HCT116 (cell line): ENCODE measurements around the gene SH3TC2. TPM values are rescaled to one million over a fixed set of nuclear protein-coding genes. Genes with fewer than 3 reads are reported as not detected.

ENCODE experiments used
- ATAC-seq: fragments of 200-7000 bp; cut with Tn5 transposase; 2 replicates; pipeline ENCODE4 v1.9.1; 2020; ENCODE audit warnings: mild to moderate bottlenecking, moderate library complexity
- BruUV-seq: library from RNA; stranded (reverse); fragments of 400-500 nt; replicated peaks from 2 replicates; lab custom pipeline; 2021; lab: Mats Ljungman, UMichigan
- CTCF ChIA-PET: fragments of 300-600 bp; sonication (Branson Sonifier 250); formaldehyde crosslinking; loops from one replicate; lab custom pipeline; 2021; ENCODE audit warnings: antibody characterized with exemption; lab: Charles Lee
- POLR2A ChIA-PET: fragments of 300-600, 350-600 bp; sonication (Branson Sonifier 250); formaldehyde crosslinking; loops from one replicate; lab custom pipeline; 2021; ENCODE audit warnings: antibody characterized with exemption; lab: Charles Lee
- RAD21 ChIA-PET, 2 experiments: fragments of 300-600 bp; sonication (Branson Sonifier 250); formaldehyde crosslinking; loops; one replicate each; lab custom pipeline; 2023; ENCODE audit warnings: low total read pairs in 2 of 2; ENCODE audit not compliant: uncharacterized antibody in 2 of 2, unreplicated experiment in 2 of 2, low non-redundant PET in 1 of 2; lab: Charles Lee
- DNase-seq: peaks from one replicate; pipeline ENCODE4 v3.0.0-alpha.2; 2010; ENCODE audit warnings: low read depth, low spot score
- H2AFZ ChIP-seq: fragments of 200-600 bp; shearing (Covaris generic), sonication (generic); 2 replicates; pipeline ENCODE4 v1.6.1; 2017; ENCODE audit warnings: low read depth, mixed run types, mixed read lengths, antibody characterized with exemption, low read length; ENCODE audit not compliant: poor library complexity, severe bottlenecking
- H3K27ac ChIP-seq: 2 replicates; pipeline ENCODE4 v1.5.1; 2012; ENCODE audit warnings: low read depth, low read length
- H3K27me3 ChIP-seq: fragments of 200-600 bp; sonication (generic); 2 replicates; pipeline ENCODE4 v1.6.1; 2016; ENCODE audit warnings: mixed run types, low read length, mixed read lengths; ENCODE audit not compliant: insufficient read depth
- H3K36me3 ChIP-seq, 2 experiments: fragments of 200-500 bp in 1 of 2; fragments of 200-600 bp in 1 of 2; sonication (Bioruptor generic) in 1 of 2; sonication (generic) in 1 of 2; 2 replicates each; pipeline versions ENCODE4 v1.5.1 to v1.6.1; 2014 to 2016; ENCODE audit warnings: low read length in 2 of 2, inconsistent platforms in 1 of 2, mixed read lengths in 1 of 2, mixed run types in 1 of 2; ENCODE audit not compliant: insufficient read depth in 2 of 2, control insufficient read depth in 1 of 2
- H3K4me1 ChIP-seq, 2 experiments: fragments of 200-600 bp in 1 of 2; sonication (generic) in 1 of 2; 2 replicates each; pipeline versions ENCODE4 v1.5.1 to v1.6.1; 2012 to 2017; ENCODE audit warnings: low read length in 2 of 2, inconsistent platforms in 1 of 2, mild to moderate bottlenecking in 1 of 2, mixed read lengths in 1 of 2, mixed run types in 1 of 2, moderate library complexity in 1 of 2; ENCODE audit not compliant: insufficient read depth in 2 of 2, control insufficient read depth in 1 of 2
- H3K4me2 ChIP-seq: fragments of 200-600 bp; sonication (generic); 2 replicates; pipeline ENCODE4 v1.6.1; 2017; ENCODE audit warnings: mixed run types, low read length, mixed read lengths
- H3K4me3 ChIP-seq, 2 experiments: fragments of 200-600 bp in 1 of 2; sonication (generic) in 1 of 2; replicated peaks in 1 of 2; 2 replicates each; pipeline ENCODE4 v1.5.1; 2011 to 2016; ENCODE audit warnings: low read length in 2 of 2, control low read depth in 1 of 2, low read depth in 1 of 2, mild to moderate bottlenecking in 1 of 2, mixed read lengths in 1 of 2, mixed run types in 1 of 2
- H3K79me2 ChIP-seq: fragments of 200-600 bp; sonication (generic); 2 replicates; pipeline ENCODE4 v1.6.1; 2017; ENCODE audit warnings: mild to moderate bottlenecking, mixed run types, low read length, moderate library complexity, mixed read lengths; ENCODE audit not compliant: insufficient read depth
- H3K9ac ChIP-seq: fragments of 200-600 bp; sonication (generic); 2 replicates; pipeline ENCODE4 v1.6.1; 2016; ENCODE audit warnings: low read length, mixed read lengths
- H3K9me2 ChIP-seq: fragments of 200-600 bp; sonication (generic), shearing (Covaris generic); 2 replicates; pipeline ENCODE4 v1.6.1; 2017; ENCODE audit warnings: mixed run types, mild to moderate bottlenecking, moderate library complexity; ENCODE audit not compliant: insufficient read depth
- H3K9me3 ChIP-seq, 2 experiments: fragments of 200-500 bp in 1 of 2; fragments of 200-600 bp in 1 of 2; sonication (Bioruptor generic) in 1 of 2; sonication (generic) in 1 of 2; 2 replicates each; pipeline ENCODE4 v1.6.1; 2014 to 2017; ENCODE audit warnings: low read length in 2 of 2, mixed read lengths in 2 of 2, inconsistent platforms in 1 of 2, low read depth in 1 of 2, mild to moderate bottlenecking in 1 of 2, mixed run types in 1 of 2, moderate library complexity in 1 of 2; ENCODE audit not compliant: control insufficient read depth in 1 of 2, insufficient read depth in 1 of 2
- H4K20me1 ChIP-seq: fragments of 200-600 bp; sonication (generic), shearing (Covaris generic); 2 replicates; pipeline ENCODE4 v1.6.1; 2017; ENCODE audit warnings: mixed run types, mild to moderate bottlenecking, moderate library complexity; ENCODE audit not compliant: insufficient read depth
- CEBPB ChIP-seq: IDR thresholded peaks from 2 replicates; pipeline ENCODE4 v1.6.1; 2012; ENCODE audit warnings: low read depth
- ELF1 ChIP-seq: IDR thresholded peaks from 2 replicates; pipeline ENCODE4 v1.6.1; 2012; ENCODE audit warnings: low read depth, borderline replicate concordance
- EZH2 ChIP-seq: fragments of 200-600 bp; sonication (generic); IDR thresholded peaks from 2 replicates; pipeline ENCODE4 v1.6.1; 2017; ENCODE audit warnings: antibody characterized with exemption, mixed run types
- EZH2phosphoT487 ChIP-seq: fragments of 200-600 bp; IDR thresholded peaks from 2 replicates; pipeline ENCODE4 v1.6.1; 2018; ENCODE audit warnings: antibody characterized with exemption, borderline replicate concordance
- FOSL1 ChIP-seq: IDR thresholded peaks from 2 replicates; pipeline ENCODE4 v1.6.1; 2012; ENCODE audit warnings: low read depth
- JUND ChIP-seq: IDR thresholded peaks from 2 replicates; pipeline ENCODE4 v1.6.1; 2012
- POLR2A ChIP-seq: IDR thresholded peaks from 2 replicates; pipeline ENCODE4 v1.7.0; 2011; ENCODE audit warnings: borderline replicate concordance; ENCODE audit not compliant: insufficient read depth, insufficient read length; ENCODE audit errors: extremely low read depth
- RAD21 ChIP-seq: IDR thresholded peaks from 2 replicates; pipeline ENCODE4 v1.6.1; 2012; ENCODE audit warnings: low read depth, mild to moderate bottlenecking
- SIN3A ChIP-seq: IDR thresholded peaks from 2 replicates; pipeline ENCODE4 v1.6.1; 2012; ENCODE audit warnings: low read depth
- SP1 ChIP-seq: IDR thresholded peaks from 2 replicates; pipeline ENCODE4 v1.6.1; 2012; ENCODE audit warnings: low read depth
- SRF ChIP-seq: IDR thresholded peaks from 2 replicates; pipeline ENCODE4 v1.6.1; 2012; ENCODE audit warnings: low read depth
- ZNF274 ChIP-seq: fragments of 200-500 bp; sonication (Bioruptor generic); IDR thresholded peaks from 2 replicates; pipeline ENCODE4 v1.6.1; 2014; ENCODE audit warnings: mild to moderate bottlenecking, low read depth, low read length, inconsistent platforms
- intact Hi-C: fragments of 100-400 bp; cut with micrococcal nuclease; formaldehyde crosslinking; loops from 2 replicates; pipeline ENCODE4 v1.10.0; 2022
- total RNA-seq: library from RNA; stranded (reverse); gene quantifications from one replicate; pipeline ENCODE4 v1.2.1, GENCODE V29; 2021; ENCODE audit not compliant: unreplicated experiment
- TF ChIP-seq, protein P1 (sequence below): IDR thresholded peaks from 2 replicates; pipeline ENCODE4 v1.6.1; 2011; ENCODE audit warnings: mild to moderate bottlenecking, low read length, moderate library complexity; ENCODE audit not compliant: insufficient replicate concordance; ENCODE audit errors: extremely low read depth
- TF ChIP-seq, protein P2 (sequence below): IDR thresholded peaks from 2 replicates; pipeline ENCODE4 v1.6.1; 2012
- TF ChIP-seq, protein P3 (sequence below): IDR thresholded peaks from 2 replicates; pipeline ENCODE4 v1.6.1; 2012
- TF ChIP-seq, protein P4 (sequence below), 3 experiments: fragments of 200-600 bp in 1 of 3; sonication (generic) in 1 of 3; IDR thresholded peaks in 2 of 3; conservative IDR thresholded peaks in 1 of 3; 2 replicates each; pipeline ENCODE4 v1.5.1; 2012 to 2017; ENCODE audit warnings: low read depth in 2 of 3, low read length in 2 of 3, antibody characterized with exemption in 1 of 3, borderline replicate concordance in 1 of 3, control low read depth in 1 of 3, mild to moderate bottlenecking in 1 of 3, mixed read lengths in 1 of 3, mixed run types in 1 of 3, moderate library complexity in 1 of 3; ENCODE audit not compliant: insufficient read depth in 1 of 3

Gene SH3TC2
- total RNA-seq, 1 experiment from 2014 or later, result 12.8 TPM

DNA sequence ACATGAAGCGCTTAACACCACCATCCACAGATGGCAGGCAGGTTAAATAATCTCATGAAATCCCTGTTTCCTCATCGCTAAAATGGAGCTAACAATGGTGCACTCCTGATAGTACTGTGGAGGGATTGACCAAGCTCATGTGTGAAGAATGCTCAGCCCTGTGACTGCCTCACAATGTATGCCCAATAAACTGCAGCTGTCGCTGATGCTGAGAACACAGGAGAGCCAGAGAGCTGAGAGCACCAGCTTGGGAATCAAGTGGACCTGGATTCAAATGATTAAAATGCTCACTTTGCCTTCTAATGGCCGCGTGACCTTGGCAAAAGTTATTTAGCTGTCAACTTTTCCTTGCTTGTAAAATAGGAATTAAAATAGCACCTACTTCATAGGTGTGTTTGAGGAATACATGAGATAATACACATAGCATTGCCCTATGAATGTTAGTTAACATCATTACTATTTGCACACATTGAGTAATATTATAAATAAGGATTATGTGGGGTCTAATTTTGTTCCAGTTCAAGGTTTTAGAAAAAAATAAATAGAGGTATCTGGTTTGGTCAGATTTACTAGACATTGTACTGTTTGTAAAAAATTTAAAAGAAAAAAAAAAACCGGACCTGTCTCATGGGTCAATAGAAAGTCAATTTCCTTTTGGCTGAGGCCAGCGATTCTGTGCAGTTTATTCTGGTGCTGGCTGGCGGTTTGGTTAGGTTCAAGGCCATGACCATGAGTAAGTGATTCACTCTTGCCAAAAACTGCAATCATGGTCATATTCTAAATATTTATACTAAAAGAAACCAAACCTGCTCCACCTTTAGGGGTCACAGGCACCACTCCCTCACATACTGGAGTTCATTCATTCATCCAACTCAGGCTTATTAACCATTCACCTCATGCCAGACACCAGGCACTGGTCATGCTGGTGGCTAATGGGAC lies 101.3 kb downstream of the SH3TC2 start:
- TF ChIP-seq EZH2 (no peak), ELF1 (no peak), EZH2phosphoT487 (no peak), POLR2A (no peak), SIN3A (no peak), CEBPB (no peak), SRF (no peak), RAD21 (no peak), FOSL1 (no peak), SP1 (no peak), JUND (no peak), ZNF274 (no peak)
- TF ChIP-seq, protein P1, sequence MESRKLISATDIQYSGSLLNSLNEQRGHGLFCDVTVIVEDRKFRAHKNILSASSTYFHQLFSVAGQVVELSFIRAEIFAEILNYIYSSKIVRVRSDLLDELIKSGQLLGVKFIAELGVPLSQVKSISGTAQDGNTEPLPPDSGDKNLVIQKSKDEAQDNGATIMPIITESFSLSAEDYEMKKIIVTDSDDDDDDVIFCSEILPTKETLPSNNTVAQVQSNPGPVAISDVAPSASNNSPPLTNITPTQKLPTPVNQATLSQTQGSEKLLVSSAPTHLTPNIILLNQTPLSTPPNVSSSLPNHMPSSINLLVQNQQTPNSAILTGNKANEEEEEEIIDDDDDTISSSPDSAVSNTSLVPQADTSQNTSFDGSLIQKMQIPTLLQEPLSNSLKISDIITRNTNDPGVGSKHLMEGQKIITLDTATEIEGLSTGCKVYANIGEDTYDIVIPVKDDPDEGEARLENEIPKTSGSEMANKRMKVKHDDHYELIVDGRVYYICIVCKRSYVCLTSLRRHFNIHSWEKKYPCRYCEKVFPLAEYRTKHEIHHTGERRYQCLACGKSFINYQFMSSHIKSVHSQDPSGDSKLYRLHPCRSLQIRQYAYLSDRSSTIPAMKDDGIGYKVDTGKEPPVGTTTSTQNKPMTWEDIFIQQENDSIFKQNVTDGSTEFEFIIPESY, result no peak
- TF ChIP-seq, protein P2, sequence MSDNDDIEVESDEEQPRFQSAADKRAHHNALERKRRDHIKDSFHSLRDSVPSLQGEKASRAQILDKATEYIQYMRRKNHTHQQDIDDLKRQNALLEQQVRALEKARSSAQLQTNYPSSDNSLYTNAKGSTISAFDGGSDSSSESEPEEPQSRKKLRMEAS, result no peak
- TF ChIP-seq, protein P3, sequence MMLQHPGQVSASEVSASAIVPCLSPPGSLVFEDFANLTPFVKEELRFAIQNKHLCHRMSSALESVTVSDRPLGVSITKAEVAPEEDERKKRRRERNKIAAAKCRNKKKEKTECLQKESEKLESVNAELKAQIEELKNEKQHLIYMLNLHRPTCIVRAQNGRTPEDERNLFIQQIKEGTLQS, result no peak
- TF ChIP-seq, protein P4, sequence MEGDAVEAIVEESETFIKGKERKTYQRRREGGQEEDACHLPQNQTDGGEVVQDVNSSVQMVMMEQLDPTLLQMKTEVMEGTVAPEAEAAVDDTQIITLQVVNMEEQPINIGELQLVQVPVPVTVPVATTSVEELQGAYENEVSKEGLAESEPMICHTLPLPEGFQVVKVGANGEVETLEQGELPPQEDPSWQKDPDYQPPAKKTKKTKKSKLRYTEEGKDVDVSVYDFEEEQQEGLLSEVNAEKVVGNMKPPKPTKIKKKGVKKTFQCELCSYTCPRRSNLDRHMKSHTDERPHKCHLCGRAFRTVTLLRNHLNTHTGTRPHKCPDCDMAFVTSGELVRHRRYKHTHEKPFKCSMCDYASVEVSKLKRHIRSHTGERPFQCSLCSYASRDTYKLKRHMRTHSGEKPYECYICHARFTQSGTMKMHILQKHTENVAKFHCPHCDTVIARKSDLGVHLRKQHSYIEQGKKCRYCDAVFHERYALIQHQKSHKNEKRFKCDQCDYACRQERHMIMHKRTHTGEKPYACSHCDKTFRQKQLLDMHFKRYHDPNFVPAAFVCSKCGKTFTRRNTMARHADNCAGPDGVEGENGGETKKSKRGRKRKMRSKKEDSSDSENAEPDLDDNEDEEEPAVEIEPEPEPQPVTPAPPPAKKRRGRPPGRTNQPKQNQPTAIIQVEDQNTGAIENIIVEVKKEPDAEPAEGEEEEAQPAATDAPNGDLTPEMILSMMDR (IDR thresholded peaks at IDR 0.05 in 2 of 3, conservative IDR thresholded peaks at IDR 0.05 in 1 of 3; ENCODE audit: borderline replicate concordance in 1 of 3, insufficient read depth in 1 of 3, low read depth in 2 of 3, low read length in 2 of 3), result no peak
- Histone ChIP-seq H3K36me3 (no peaks in the 10 kb centered on the region), H3K9ac (no peak overlapping the region), H3K4me2 (no peak overlapping the region), H3K4me3 (no peak overlapping the region), H3K79me2 (no peaks in the 10 kb centered on the region), H3K9me3 (no peaks in the 10 kb centered on the region), H4K20me1 (no peaks in the 10 kb centered on the region), H3K27me3 (no peaks in the 10 kb centered on the region), H3K9me2 (no peaks in the 10 kb centered on the region; the same call in 1 of the 2 replicates), H2AFZ (no peak overlapping the region), H3K27ac (no peak overlapping the region), H3K4me1 (peaks cover 16 to 36% of the 10 kb centered on the region in 2 experiments)
- ATAC-seq (no peak), DNase-seq (no peak)
- RAD21 ChIA-PET, result no interaction called here
- CTCF ChIA-PET, result interaction anchor here (0.7 to 1.3 kb wide), 2 partner anchors 220 kb away, joined by 4 to 6 read pairs; no protein-coding TSS in a partner anchor
- intact Hi-C loops, result no loop called here
- no TSS peak for BruUV-seq
- POLR2A ChIA-PET, result no interaction called here
